Measurements from ENCODE around the gene CBX5. TPM values are rescaled to one million over a fixed set of nuclear protein-coding genes. Genes with fewer than 3 reads are reported as not detected.

The CBX5 gene
- total RNA-seq, 2 donors from 2014 or later, result 230 to 341 TPM

DNA sequence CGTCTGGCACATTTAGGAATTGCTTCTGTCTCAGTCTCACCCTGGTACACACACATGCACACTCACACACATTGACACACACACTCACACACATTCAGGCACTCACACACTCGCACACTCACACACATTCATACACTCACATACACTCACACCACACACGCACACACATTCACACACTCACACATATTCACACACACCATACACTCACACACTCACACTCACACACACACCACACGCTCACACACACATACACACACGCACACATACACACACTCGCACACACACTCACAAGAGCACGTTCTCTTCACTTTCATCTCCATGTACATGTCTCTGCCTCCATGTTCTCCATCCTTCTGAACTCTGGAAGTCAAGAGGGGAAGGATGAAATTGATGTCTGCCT is 68.0 kb downstream of the CBX5 start:
- DNase-seq, result no peak
- Histone ChIP-seq H3K4me1 (ENCODE audit: control insufficient read depth, insufficient read depth, low read length) (no peaks in the 10 kb centered on the region), H3K27me3 (ENCODE audit: control insufficient read depth, insufficient read depth, low read length, poor library complexity, severe bottlenecking) (peaks cover 46% of the 10 kb centered on the region), H3K4me3 (ENCODE audit: low read length) (no peak overlapping the region), H3K9ac (ENCODE audit: extremely low read depth, low read length, poor library complexity, severe bottlenecking) (no peak overlapping the region), H3K9me3 (ENCODE audit: control insufficient read depth, low read length) (no peaks in the 10 kb centered on the region), H3K27ac (ENCODE audit: low read depth, low read length) (no peak overlapping the region), H3K36me3 (ENCODE audit: control insufficient read depth, insufficient read depth, low read length) (no peaks in the 10 kb centered on the region)
- Mint-ChIP-seq H3K4me3 (no peak overlapping the region), H3K4me1 (peaks cover 16% of the 10 kb centered on the region), H3K27ac (no peak overlapping the region), H3K36me3 (ENCODE audit: low read depth) (no peaks in the 10 kb centered on the region), H3K27me3 (ENCODE audit: insufficient read depth) (peaks cover 82% of the 10 kb centered on the region), H3K9me3 (no peaks in the 10 kb centered on the region)
- 84 to 92% methylated on average over 4 to 7 of the region's 7 CpGs for WGBS, 2 experiments (ENCODE audit: insufficient coverage in 1 of 2, insufficient read length in 1 of 2)
- TF ChIP-seq, protein P1, sequence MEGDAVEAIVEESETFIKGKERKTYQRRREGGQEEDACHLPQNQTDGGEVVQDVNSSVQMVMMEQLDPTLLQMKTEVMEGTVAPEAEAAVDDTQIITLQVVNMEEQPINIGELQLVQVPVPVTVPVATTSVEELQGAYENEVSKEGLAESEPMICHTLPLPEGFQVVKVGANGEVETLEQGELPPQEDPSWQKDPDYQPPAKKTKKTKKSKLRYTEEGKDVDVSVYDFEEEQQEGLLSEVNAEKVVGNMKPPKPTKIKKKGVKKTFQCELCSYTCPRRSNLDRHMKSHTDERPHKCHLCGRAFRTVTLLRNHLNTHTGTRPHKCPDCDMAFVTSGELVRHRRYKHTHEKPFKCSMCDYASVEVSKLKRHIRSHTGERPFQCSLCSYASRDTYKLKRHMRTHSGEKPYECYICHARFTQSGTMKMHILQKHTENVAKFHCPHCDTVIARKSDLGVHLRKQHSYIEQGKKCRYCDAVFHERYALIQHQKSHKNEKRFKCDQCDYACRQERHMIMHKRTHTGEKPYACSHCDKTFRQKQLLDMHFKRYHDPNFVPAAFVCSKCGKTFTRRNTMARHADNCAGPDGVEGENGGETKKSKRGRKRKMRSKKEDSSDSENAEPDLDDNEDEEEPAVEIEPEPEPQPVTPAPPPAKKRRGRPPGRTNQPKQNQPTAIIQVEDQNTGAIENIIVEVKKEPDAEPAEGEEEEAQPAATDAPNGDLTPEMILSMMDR (conservative IDR thresholded peaks at IDR 0.05), result no peak

DNA sequence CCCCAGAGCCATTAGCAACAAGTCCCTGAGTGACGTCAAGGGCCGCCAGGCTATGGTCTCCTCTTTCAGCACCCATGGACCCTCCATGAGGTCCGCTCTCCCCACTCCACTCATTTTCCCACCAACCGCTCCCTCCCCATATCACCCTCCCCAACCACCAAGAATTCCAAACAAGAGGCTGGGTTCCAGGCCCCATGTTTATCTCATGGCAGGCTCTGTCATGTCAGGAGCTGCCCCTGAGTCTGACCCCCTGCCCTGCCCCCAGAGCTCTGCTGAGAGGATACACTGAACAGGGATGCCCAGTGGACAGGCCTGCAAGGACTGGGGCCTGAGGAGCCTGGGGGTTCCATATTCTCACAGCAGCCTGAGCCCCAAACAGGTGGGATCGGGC is 69.5 kb downstream of the CBX5 start:
- no peak overlapping the region for H3K27ac ChIP-seq (ENCODE audit: low read depth, low read length)
- peaks cover 11% of the 10 kb centered on the region for H3K4me1 Mint-ChIP-seq
- no peak overlapping the region for H3K27ac Mint-ChIP-seq
- TF ChIP-seq, protein P1 (conservative IDR thresholded peaks at IDR 0.05), result no peak
- no peaks in the 10 kb centered on the region for H3K36me3 Mint-ChIP-seq (ENCODE audit: low read depth)
- DNase-seq, result peak; percentile 46
- no peaks in the 10 kb centered on the region for H3K9me3 ChIP-seq (ENCODE audit: control insufficient read depth, low read length)
- no peaks in the 10 kb centered on the region for H3K4me1 ChIP-seq (ENCODE audit: control insufficient read depth, insufficient read depth, low read length)
- H3K4me3 ChIP-seq (ENCODE audit: low read length), result no peak overlapping the region
- H3K4me3 Mint-ChIP-seq, result no peak overlapping the region
- WGBS, 2 experiments (ENCODE audit: insufficient coverage in 1 of 2, insufficient read length in 1 of 2), result 88 to 89% methylated on average over 4 to 5 of the region's 5 CpGs
- H3K27me3 Mint-ChIP-seq (ENCODE audit: insufficient read depth), result peaks cover 82% of the 10 kb centered on the region
- peaks cover 46% of the 10 kb centered on the region for H3K27me3 ChIP-seq (ENCODE audit: control insufficient read depth, insufficient read depth, low read length, poor library complexity, severe bottlenecking)
- no peak overlapping the region for H3K9ac ChIP-seq (ENCODE audit: extremely low read depth, low read length, poor library complexity, severe bottlenecking)
- H3K36me3 ChIP-seq (ENCODE audit: control insufficient read depth, insufficient read depth, low read length), result no peaks in the 10 kb centered on the region
- no peaks in the 10 kb centered on the region for H3K9me3 Mint-ChIP-seq

DNA sequence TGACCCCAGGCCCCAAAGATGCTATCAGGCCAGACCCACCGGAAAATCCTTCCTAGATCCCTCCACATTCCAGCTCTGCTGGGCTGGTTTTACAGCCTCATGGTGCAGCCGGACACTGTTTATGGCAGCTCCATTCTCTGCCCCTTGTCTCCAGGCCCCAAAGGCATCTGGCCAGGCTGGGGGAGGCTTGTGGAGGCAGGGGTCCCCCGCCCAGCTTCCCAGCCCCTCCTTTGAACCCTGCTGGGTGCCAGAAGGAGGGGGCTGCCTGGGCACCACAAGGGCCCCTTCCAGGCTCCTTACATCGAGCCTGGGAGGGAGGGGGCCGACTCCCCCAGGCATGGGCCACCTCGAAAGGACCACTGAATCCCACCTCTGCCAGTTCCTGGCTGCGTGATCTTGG is 71.3 kb downstream of the CBX5 start:
- Histone ChIP-seq H3K36me3 (ENCODE audit: control insufficient read depth, insufficient read depth, low read length) (no peaks in the 10 kb centered on the region), H3K9me3 (ENCODE audit: control insufficient read depth, low read length) (no peaks in the 10 kb centered on the region), H3K4me1 (ENCODE audit: control insufficient read depth, insufficient read depth, low read length) (no peaks in the 10 kb centered on the region), H3K9ac (ENCODE audit: extremely low read depth, low read length, poor library complexity, severe bottlenecking) (no peak overlapping the region), H3K4me3 (ENCODE audit: low read length) (no peak overlapping the region), H3K27me3 (ENCODE audit: control insufficient read depth, insufficient read depth, low read length, poor library complexity, severe bottlenecking) (peaks cover 58% of the 10 kb centered on the region), H3K27ac (ENCODE audit: low read depth, low read length) (no peak overlapping the region)
- DNase-seq, result no peak
- Mint-ChIP-seq H3K27me3 (ENCODE audit: insufficient read depth) (peaks cover 89% of the 10 kb centered on the region), H3K27ac (no peak overlapping the region), H3K4me1 (peaks cover 11% of the 10 kb centered on the region), H3K36me3 (ENCODE audit: low read depth) (no peaks in the 10 kb centered on the region), H3K4me3 (no peak overlapping the region), H3K9me3 (no peaks in the 10 kb centered on the region)
- TF ChIP-seq, protein P1 (conservative IDR thresholded peaks at IDR 0.05), result no peak
- 77% methylated on average over 7 of the region's 7 CpGs; no CpG with 5 or more reads in 1 of the 2 experiments for WGBS, 2 experiments (ENCODE audit: insufficient coverage in 1 of 2, insufficient read length in 1 of 2)
